Stimulated activated CD4-positive, alpha-beta T cell treated with anti-CD3 and anti-CD28 coated beads, Interleukin-2, amount 100 ng/mL, for 24 hours (primary cell): ENCODE measurements around the gene PHF10.
"Not testable (repeated sequence)": the region's sequence is repeated elsewhere in the genome, so short reads cannot be mapped to it uniquely, and the experiment has no call there.

ENCODE experiments used
- DNase-seq, 2 donors: peaks; one replicate each; pipeline ENCODE4 v3.0.0-alpha.2; 2020

The PHF10 gene

DNA sequence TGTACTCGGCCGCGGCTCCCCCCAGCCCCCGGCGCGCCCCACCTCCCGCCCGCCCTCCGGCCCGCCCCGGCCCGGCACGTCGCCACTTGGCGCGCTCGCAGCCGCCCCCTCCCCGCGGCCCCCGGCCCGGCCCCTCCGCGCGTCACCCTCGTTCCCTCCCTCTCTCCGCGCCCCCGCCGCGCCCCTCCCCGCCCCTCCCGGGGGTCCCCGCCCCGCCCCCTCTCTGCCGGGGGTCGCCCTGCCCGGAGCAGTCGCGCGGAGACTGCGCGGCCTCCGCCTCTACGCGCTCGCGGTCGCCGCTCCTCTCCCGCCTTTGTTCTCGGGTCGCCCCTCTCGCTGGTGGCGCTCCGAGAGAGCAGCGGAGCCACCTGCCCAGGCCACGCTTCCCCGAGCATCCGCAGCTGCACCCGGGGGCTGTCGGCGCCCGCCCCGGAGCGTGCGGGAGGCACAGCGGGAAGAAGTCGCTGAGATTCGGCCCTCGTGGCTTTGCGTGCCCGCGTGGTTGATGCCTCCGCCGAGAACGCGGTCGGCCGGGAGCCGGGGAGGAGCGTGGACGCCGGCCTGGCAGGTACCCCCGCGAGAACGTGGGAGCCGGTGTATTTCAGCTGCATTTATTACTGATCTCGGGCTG is at the start of gene PHF10:
Gene PHF10 (minus strand): TSS at position 7 of the 631 bp plus-strand sequence. CDS start 569 bp downstream, outside the sequence.
- DNase-seq, result peak; percentile 72 to 79

DNA sequence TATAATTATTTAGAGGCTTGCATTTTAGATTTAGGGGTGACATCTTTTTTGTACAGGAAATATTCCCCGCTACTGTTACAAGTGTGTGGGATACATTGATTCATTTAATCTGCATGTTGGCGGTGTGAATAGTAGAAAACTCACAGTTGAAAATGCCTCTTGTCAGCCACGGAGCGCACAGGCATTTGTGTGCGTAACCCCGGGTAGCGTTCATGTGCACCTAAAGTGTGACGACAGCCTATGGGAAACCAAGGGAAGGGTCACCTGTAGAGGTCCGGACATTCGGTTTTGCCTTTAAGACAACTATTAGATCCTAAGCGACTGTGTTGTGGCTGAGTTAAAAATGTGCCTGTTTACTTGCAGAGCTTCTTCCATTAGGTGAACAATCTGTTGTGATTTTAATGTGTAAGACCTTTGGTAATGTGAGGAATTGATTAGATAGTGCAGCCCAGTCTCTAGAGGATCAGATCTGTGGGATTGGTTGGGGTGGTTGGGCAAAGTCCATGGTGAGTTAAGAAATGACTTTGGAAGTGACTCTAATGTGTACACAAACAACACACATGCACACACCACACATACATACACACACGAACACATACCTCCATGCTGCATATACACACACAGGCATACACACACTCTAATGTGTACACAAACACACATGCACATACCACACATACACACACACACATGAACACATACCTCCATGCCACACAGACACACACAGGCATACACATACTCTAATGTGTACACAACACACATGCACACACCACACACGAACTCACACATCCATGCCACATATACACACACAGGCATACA is 42.8 kb upstream of the PHF10 start:
- no peak for DNase-seq

DNA sequence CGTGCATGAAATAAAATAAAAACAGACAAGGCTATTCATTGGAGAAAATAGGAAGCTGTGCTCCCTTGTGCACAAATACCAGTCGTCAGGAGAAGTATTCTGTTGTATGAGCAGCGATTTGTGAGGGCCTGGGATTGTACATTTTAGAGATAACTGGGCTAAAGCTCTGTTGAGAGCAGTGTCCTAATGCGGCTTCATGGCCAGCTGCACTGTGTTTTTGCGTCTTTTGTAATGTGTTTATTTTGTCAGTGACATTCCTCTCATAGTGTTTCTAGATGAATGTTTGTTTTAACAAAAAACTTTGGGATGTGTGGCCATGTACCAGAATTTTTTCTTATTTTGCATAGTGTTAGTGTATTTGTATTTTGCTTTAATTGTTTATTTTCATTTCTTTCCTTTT is 41.9 kb upstream of the PHF10 start:
- DNase-seq, result no peak

DNA sequence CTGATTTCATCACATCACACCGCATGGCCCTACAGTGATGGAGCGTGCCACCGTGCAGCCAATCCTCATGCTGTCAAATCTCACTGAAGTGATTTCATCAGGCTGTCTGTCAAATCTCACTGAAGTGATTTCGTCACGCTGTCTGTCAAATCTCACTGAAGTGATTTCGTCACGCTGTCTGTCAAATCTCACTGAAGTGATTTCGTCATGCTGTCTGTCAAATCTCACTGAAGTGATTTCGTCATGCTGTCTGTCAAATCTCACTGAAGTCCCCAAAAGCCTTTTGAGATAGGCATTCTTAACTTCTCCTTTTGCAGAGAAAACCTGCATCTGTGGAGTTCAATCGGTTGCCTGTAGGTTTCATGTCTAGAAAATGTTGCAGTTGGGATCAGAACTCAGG is 41.5 kb upstream of the PHF10 start:
- not testable (repeated sequence) for DNase-seq

DNA sequence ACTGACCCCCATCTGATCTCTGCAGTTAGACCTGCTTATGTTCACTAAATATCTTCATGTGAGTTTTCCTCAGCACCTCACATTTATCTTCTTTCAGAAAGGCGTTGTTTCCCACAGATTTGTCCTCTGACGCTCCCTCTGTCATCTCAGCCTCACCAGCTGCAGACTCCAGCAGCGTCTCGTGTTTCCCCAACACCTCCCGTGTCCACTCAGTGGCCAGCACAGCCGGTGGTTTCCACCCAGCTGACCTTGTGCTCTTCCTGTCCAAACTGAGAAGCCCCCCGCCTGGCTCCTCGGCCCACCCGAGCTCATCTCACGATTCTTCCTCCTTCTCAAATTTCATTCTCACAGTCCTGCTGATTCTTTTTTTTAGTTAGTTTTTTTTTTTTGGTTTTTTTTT is 39.6 kb upstream of the PHF10 start:
- DNase-seq, result no peak

DNA sequence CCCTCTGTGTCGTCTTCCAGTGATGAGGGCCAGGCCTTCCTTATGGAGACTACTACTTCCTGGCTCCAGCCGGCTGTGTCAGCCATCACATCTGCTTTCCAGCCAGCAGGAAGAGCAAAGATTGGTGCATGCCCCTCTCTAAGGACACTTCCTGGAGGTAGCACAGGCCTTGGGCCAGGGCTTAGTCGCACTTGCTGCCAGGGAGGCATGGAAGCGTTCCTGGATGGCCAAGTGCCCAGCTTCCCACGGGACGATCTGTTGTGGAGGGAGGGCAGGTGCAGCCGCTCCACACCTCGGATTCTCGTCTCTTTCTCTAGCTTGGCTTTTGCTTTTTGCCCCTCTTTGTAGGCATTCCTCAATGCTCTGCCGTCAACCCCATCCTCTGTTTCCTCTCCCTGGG is 39.0 kb upstream of the PHF10 start:
- no peak for DNase-seq

DNA sequence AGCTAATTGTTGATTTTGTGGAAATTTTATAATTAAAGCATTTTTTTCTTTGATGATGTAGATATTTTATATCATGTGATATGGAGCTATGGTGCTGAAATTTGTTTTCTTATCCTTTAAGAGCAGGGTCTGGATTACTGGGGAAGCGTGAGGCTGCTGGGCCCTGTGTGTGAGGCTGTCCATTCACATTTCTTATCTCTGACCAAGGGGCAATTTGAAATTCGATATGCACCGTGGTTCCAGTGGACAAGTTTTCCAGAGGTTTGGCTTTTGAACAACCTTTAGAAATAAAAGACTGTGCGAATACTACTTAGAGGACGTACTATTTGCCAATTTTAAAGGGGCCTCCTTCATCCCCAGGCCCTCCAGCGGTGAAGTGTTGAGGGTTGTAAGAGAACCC is 30.9 kb upstream of the PHF10 start:
- no peak for DNase-seq

DNA sequence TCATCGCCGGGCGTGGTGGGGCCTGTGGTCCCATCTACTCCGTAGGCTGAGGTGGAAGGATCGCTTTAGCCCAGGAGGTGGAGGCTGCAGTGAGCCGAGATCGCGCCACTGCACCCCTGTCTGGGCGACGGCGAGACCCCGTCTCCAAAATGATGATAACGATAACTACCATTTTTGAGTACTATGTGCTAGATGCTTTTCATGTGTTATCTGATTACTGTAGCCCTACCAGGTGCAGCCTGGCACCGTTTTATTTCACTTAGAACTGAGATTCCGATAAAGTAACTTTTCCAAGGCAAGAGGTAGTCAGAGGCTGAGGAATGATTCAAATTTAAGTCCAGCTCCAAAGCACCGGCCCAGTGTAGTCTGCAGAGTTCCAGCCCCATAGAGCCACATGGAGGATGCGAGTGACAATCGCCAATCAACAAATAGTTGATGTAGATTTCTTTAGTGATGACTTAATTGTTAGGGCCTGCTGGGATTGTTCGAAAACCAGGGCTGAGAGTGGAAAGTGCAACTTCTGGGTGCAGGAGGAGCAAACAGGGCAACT is 27.8 kb upstream of the PHF10 start:
- DNase-seq, result peak; percentile 17 to 19

DNA sequence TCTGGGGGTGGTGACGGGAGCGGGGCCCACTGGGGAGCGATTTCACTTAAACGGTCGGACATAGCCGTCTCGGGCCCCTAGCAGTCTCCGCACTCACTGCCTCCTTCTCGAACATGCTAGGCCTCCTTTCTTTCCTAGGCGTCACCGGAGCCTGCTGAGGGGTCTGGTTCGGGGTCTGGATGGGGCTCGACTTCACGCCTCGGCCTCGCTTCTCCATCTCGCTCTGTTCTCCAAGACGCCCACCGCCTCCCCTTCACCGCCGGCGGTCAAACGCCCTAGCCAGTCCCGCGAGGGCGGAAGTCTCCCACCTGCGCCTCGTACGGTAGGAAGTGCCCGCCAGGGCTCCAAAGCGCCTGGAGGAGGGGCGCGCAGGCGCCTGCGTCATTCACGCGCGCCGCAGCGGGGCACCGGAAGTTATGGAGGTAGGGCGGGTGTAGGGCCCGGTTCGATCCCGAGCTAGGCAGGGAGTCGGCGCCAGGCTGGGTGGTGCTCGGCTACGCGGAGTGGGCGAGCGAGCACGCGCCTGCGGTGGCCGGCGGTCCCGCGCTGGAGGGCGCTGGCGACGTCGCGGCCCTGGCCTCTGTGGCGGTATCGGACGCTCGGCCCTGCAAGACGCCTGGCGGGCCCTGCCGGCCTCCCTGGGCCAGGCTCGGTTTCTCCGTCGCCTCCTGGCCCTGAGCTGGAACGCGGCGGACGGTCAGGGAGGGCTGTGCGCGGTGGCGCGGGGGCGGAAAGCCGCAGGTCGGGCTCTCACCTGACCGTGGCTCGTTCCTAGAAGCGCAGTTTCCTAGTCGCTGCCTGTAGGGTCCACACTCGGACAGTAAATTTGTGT is 27.2 kb upstream of the PHF10 start, which contains the start of the genes DYNLT2 and ERMARD:
Gene DYNLT2 (minus strand): TSS at position 331 of the 832 bp plus-strand sequence. CDS start 114 bp downstream, at position 217.
Gene ERMARD (plus strand): TSS at position 381 of the 832 bp plus-strand sequence. CDS start 36 bp downstream, at position 417.
- DNase-seq, result peak; percentile 92 to 95

DNA sequence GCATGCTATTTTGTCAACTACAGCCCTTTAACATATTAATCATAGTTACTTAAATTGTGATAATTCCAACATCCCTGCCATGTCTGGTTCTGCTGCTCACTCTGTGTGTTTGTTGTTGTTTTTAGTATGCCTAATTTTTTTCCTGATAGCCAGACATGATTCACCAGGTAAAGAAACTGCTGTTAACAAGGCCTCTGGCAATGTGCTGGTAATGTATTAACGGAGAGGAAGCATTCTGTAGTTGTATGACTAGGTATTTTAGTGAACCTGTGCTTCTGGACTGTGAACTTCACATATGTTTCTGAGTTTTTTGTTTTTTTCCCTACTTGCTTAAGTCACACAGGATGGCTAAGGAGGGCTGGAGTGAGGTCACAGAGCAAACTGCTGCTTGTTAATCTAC is 22.3 kb upstream of the PHF10 start:
- DNase-seq, result no peak

DNA sequence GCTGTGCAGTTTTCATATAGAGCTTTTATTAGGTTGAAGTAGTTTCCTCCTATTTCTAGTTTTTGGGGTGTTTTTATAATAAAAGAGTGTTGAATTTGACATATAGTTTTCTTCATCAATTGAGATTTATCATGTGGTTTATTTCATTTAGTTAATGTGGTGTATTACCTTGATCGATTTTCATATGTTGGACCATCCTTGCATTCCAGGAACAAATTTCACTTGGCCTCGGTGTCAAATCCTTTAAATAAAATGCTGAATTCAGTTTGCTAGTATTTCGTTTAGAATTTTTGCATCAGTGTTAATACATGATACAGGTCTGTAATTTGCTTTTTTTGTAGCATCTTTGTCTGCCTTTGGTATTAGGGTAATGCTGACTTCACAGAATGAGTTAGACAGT is 21.1 kb upstream of the PHF10 start:
- no peak for DNase-seq

DNA sequence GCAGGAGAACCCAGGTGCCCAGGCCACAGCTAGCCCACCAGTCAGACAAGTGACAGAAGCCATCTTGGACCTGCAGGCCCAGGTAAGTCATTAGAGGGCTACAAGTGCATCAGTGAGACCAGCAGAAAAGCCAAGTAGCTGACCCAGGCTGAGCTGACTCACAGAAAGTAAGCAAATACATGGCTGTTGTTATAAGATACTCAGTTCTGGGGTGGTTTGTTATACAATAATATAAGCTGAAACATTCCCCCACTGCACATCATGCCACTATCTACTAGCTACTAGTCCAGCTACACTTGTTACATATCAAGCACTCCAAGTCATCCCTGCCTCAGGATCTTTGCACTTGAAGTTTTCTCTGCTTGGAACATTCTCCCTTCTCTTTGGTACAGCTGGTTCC is 17.0 kb upstream of the PHF10 start:
- no peak for DNase-seq

DNA sequence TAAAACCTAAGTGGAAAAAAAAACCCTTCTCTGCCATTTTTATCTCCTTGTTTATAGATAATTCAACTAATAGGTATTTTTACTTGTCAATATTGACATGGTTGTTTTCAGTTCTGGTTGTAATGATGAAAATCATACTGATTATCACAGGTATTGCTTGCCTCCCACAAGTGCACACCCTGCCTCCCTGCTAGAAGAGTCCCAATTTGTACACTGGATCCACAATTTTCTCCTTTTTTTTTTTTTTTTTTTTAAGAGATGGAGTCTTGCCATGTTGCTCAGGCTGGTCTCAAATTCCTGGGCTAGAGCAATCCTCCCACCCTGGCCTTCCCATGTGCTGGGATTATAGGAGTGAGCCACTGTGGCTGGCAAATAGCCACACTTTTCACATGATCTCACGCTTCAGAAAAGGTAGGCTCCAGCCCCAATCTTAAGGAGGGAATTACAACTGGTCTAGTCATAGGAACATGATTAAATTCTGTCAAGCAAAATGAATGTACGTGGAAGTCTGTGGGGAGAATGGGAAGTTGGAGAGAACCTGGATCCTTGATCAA is 14.8 kb upstream of the PHF10 start:
- no peak for DNase-seq

DNA sequence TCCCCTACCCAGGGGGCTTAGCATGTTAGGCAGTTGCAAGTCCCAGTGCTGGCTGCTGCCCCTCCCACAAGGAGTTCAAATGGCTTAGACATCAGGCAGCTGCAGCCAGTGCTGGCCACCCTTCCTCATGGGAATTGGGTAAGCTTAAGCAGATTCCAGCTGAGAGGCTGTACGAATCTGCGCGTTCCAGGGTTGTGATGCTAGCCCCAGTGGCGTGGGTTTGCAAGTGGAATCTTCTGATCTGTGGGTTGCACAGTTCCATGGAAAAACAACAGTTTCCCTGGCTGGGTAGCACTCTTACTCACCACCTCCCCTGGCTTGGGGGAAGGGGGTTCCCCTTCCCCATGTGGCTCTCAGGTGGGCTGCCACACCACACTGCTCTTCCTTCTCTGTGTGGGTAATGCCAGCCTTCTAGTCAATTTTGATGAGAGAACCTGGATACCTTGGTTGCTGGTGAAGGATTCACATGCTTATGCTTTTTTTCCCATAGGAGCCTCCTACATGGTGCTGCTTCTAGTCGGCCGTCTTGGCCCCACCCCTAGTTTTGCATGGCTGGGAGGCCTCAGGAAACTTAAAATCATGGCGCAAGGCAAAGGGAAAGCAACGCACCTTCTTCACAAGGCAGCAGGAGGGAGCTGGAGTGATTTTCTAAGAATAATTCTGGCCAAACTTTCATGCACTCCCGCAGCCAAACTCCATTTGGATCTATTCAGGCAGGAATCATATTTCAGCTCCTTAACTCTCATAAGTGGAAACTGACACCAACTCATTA is 14.1 kb upstream of the PHF10 start:
- DNase-seq, result no peak

DNA sequence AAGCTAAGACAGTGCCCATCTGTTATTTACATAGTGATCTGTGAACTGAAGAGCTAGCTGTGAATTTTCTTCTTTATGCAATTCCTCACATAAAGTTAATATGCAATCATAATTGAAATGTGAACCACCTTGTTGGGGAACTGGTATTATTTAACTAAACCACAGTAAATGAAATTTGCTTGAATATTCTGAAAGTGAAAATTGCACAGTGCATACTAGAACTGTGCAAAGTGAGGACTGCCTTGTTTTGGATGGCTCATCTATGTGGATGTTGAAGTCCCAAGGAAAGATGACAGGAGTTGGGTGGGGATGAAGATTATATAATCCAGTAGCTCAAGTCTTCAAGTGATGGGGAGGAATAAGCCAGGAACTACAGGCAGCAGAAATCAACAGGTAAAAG is 5.7 kb upstream of the PHF10 start:
- no peak for DNase-seq

DNA sequence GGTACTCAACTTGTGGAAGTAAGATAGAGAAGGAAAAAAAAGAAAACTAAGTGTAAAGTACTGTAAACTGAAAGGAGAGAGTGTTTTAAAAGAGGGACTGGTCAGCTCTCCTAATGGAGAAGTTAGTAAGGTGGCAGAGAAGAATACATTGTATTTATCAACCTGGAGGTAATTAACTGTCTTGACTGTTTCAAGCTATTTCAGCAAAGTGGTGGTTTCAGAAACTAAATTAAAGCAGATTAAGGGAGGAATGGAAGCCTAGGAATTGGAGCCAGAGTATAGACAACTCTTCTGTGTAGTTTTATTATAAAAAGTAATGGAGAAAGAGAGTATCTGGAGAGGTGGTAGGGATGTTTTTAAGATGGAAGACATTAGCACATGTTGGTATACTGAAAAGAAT is 2.7 kb upstream of the PHF10 start:
- no peak for DNase-seq

DNA sequence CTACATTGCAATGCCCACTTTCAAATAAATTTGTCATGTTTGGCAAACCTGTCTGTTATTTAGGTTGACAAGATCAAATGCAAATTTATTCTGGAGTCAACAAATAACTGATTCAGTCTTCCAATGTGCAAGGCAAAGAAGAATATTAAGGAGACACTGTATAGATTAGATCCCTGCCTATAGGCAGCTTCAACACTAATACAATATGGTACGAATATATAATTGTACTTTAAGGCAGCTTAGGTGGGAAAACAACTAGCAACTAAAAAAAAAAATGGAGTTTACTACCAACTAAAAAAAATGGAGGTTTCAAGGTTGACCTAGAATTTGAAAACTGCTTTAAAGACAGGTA is 1.7 kb upstream of the PHF10 start:
- DNase-seq, result no peak

DNA sequence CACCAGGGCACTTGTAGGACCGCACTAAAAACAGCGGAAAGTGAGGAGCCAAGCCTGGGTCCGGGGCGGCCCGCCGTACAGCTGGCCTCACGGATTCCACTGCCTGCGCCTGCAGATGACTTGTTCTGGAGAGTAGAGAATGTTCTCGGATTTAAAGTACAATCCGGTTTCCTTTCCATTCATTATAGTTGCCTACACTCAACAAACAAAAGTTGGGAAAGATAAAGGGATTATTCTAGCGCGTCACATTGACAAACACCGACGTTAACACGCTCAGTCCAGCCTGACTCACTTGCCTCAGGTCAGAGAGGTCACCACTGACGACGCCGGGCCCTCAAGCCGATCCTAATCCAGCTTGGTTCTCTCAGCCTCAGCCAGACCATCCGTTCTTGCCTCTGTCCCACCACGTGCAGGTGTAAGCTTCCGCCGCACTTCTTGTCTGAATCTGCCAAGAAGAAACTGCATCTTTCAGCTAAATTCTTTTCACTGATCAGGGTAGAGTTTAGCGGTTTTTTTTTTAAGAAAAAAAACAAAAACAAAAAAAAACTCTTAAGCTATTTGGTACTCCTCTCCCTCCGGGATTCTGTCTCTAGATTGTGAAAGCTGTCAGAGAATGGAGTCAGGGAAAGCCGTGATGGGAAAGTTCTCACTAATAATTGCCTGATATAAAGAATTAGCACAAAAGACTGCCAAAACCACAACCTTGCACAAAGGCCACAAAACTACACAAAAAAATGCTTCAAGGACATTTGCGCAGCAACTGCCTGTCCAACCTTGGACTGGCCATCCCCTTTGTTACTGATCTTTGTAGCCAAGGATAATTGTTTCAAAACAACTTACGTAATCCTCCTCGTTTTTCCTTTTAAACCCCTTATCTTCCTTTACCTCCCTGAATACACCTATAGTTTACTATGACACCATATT is 1.1 kb upstream of the PHF10 start:
- peak; percentile 30 for DNase-seq

DNA sequence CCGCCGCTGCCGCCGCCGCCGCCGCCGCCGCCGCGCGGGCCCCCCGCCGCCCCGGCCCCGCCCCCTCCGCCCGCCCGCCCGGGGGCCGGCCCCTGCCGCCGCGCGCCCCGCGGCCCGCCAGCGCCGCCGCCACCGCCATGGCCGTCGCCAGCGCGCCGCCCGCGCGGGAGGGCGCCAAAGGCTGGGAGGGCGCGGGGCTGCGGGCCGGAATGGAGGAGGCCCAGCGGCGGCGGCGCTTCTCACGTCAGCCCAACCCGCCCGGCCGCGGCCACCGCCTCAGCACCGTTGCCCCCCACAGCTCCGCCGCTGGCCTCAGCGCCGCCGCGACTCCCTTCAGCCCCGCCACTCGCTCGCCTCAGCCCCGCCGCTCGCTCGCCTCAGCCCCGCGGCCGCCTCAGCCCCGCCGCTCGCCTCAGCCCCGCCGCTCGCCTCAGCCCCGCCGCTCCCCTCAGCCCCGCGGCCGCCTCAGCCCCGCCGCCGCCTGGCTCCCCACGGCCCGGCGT is 258 bp downstream of the PHF10 start:
- DNase-seq, result peak; percentile 45 to 46

DNA sequence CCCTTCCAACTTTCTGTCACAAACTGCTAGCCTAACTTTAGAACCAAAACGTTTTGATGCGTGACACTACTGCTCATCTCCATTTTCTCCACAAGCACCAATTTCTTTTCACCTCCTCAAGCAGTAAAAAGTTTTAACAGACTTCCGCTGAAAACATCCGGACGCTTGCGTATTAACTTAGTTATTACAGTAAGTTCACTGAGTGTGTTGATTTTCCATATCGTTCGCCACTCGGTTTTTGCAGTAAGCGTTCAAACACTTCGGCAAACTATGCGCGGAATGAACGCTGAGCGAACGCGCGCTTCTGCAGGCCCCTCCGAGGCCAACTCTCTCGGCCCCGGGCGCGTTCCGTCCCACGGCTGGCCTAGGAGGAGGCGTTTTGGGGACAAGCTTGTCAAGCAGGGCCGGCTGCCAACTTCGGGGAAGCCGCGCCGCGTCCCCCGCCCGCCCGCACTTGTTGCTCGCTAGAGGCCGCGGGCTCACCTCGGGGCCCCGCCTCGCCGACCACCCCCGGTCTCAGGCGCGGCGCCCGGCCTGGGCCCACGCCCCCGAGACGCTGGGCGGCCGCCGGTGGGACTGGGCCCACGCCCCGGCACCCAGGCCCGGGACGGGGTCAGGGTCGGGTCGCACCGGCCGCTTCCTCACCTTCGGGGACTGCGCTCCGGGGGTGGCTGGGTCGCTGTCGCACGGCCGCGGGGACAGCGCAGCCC is 945 bp downstream of the PHF10 start:
- peak; percentile 64 to 66 for DNase-seq
